Endothelial cell of umbilical vein (primary cell): ENCODE results near the gene WDR6. TPM values are rescaled to one million over a fixed set of nuclear protein-coding genes. Genes with fewer than 3 reads are reported as not detected.

Experiments used
- BruUV-seq: library from RNA; stranded (reverse); fragments of 400-500 nt; replicated peaks from 2 replicates; lab custom pipeline; 2021; lab: Mats Ljungman, UMichigan
- CTCF ChIA-PET: fragments of 300-600, 350-600 bp; sonication (Branson Sonifier 250); formaldehyde crosslinking; loops from one replicate; lab custom pipeline; 2021; ENCODE audit warnings: antibody characterized with exemption, inconsistent platforms; lab: Charles Lee
- POLR2A ChIA-PET: fragments of 300-600, 350-600 bp; sonication (Branson Sonifier 250); formaldehyde crosslinking; loops from one replicate; lab custom pipeline; 2021; ENCODE audit warnings: antibody characterized with exemption, inconsistent platforms; lab: Charles Lee
- DNase-seq: peaks from one replicate; pipeline ENCODE4 v3.0.0-alpha.2; 2011; ENCODE audit warnings: low read depth, low spot score
- FAIRE-seq: peaks from 2 replicates; lab custom pipeline; 2011; peaks lifted over from hg19 to GRCh38; lab: Jason Lieb, UNC
- H2AFZ ChIP-seq: 2 replicates; pipeline ENCODE4 v1.6.0; 2012; ENCODE audit warnings: low read depth, low read length, control low read depth, inconsistent platforms
- H3K27ac ChIP-seq: 2 replicates; pipeline ENCODE4 v1.5.1; 2011; ENCODE audit warnings: low read depth, mild to moderate bottlenecking, control low read depth, low read length, moderate library complexity; ENCODE audit not compliant: insufficient read depth
- H3K27me3 ChIP-seq, 2 experiments: 2 replicates each; pipeline versions ENCODE4 v1.6.0 to v1.6.1; 2011; ENCODE audit warnings: low read length in 2 of 2, mixed read lengths in 1 of 2; ENCODE audit not compliant: control insufficient read depth in 2 of 2, insufficient read depth in 2 of 2
- H3K36me3 ChIP-seq, 2 experiments: 2 replicates in 1 of 2; 3 replicates in 1 of 2; pipeline ENCODE4 v1.5.1; 2011; ENCODE audit warnings: low read length in 2 of 2, mild to moderate bottlenecking in 1 of 2, moderate library complexity in 1 of 2; ENCODE audit not compliant: control insufficient read depth in 2 of 2, insufficient read depth in 2 of 2; ENCODE audit errors: extremely low read depth in 1 of 2
- H3K4me1 ChIP-seq: 3 replicates; pipeline ENCODE4 v1.5.1; 2011; ENCODE audit warnings: mild to moderate bottlenecking, low read length; ENCODE audit not compliant: control insufficient read depth, insufficient read depth; ENCODE audit errors: extremely low read depth
- H3K4me2 ChIP-seq: 2 replicates; pipeline ENCODE4 v1.6.1; 2011; ENCODE audit warnings: low read length, control low read depth, mixed read lengths; ENCODE audit not compliant: insufficient read depth
- H3K4me3 ChIP-seq, 3 experiments: fragments of 200-600 bp in 1 of 3; sonication (generic), shearing (Covaris generic) in 1 of 3; replicated peaks in 1 of 3; 2 replicates each; pipeline ENCODE4 v1.5.1; 2011 to 2016; ENCODE audit warnings: control low read depth in 3 of 3, low read length in 3 of 3, mild to moderate bottlenecking in 2 of 3, inconsistent platforms in 1 of 3, low read depth in 1 of 3, moderate library complexity in 1 of 3; ENCODE audit not compliant: insufficient read depth in 1 of 3
- H3K79me2 ChIP-seq: 2 replicates; pipeline ENCODE4 v1.6.0; 2012; ENCODE audit warnings: low read length, inconsistent platforms; ENCODE audit not compliant: control insufficient read depth, insufficient read depth
- H3K9ac ChIP-seq: replicated peaks from 2 replicates; pipeline ENCODE3; 2011; ENCODE audit warnings: low read length, control low read depth; ENCODE audit not compliant: insufficient read depth; ENCODE audit errors: extremely low read depth
- H3K9me1 ChIP-seq: replicated peaks from 3 replicates; pipeline ENCODE4 v1.6.0; 2011; ENCODE audit warnings: mild to moderate bottlenecking, low read length; ENCODE audit not compliant: control insufficient read depth, insufficient read depth; ENCODE audit errors: extremely low read depth
- H3K9me3 ChIP-seq: replicated peaks from 2 replicates; pipeline ENCODE4 v1.5.1; 2012; ENCODE audit warnings: low read length, inconsistent platforms; ENCODE audit not compliant: control insufficient read depth, insufficient read depth
- H4K20me1 ChIP-seq: replicated peaks from 2 replicates; pipeline ENCODE3; 2011; ENCODE audit warnings: mild to moderate bottlenecking, low read length; ENCODE audit not compliant: control insufficient read depth, insufficient read depth; ENCODE audit errors: extremely low read depth
- CTCF ChIP-seq, 2 donors: IDR thresholded peaks; 1 replicate in 1 of 2; 2 replicates in 1 of 2; pipeline ENCODE4 v1.5.1; 2011; ENCODE audit warnings: low read length in 2 of 2, mild to moderate bottlenecking in 2 of 2, moderate library complexity in 2 of 2, control low read depth in 1 of 2, inconsistent platforms in 1 of 2, low read depth in 1 of 2; ENCODE audit not compliant: insufficient read depth in 1 of 2; ENCODE audit errors: extremely low read depth in 1 of 2
- EZH2 ChIP-seq: IDR thresholded peaks from 2 replicates; pipeline ENCODE4 v1.6.1; 2012; ENCODE audit warnings: borderline replicate concordance, low read depth, mild to moderate bottlenecking, moderate library complexity, low read length, inconsistent platforms; ENCODE audit not compliant: severe bottlenecking
- FOS ChIP-seq: IDR thresholded peaks from 2 replicates; pipeline ENCODE4 v1.6.1; 2011; ENCODE audit warnings: mild to moderate bottlenecking, low read length, moderate library complexity, borderline replicate concordance; ENCODE audit not compliant: insufficient read depth
- GATA2 ChIP-seq: IDR thresholded peaks from 2 replicates; pipeline ENCODE4 v1.7.0; 2011; ENCODE audit warnings: low read depth, mild to moderate bottlenecking, moderate library complexity, mixed read lengths, low read length; ENCODE audit not compliant: insufficient read length, insufficient read depth
- JUN ChIP-seq: IDR thresholded peaks from 2 replicates; pipeline ENCODE4 v1.6.1; 2011; ENCODE audit warnings: borderline replicate concordance, low read depth; ENCODE audit not compliant: insufficient read length, insufficient read depth
- MAX ChIP-seq: IDR thresholded peaks from 2 replicates; pipeline ENCODE4 v1.6.1; 2011; ENCODE audit not compliant: insufficient read depth, insufficient read length
- MYC ChIP-seq: IDR thresholded peaks from one replicate; pipeline ENCODE4 v1.6.1; 2011; ENCODE audit warnings: mild to moderate bottlenecking, low read depth, low read length
- POLR2A ChIP-seq: IDR thresholded peaks from 2 replicates; pipeline ENCODE4 v1.6.1; 2012; ENCODE audit warnings: low read depth, mild to moderate bottlenecking, control low read depth, low read length
- POLR2AphosphoS5 ChIP-seq: IDR thresholded peaks from 2 replicates; pipeline ENCODE4 v1.6.1; 2012; ENCODE audit warnings: low read depth, mild to moderate bottlenecking, control low read depth, low read length, moderate library complexity; ENCODE audit not compliant: insufficient read depth
- dilution Hi-C: fragments of 300-500 bp; cut with MboI; formaldehyde crosslinking; loops from one replicate; pipeline ENCODE4 v1.15.0; 2019; ENCODE audit warnings: low sequenced_read_pairs; ENCODE audit not compliant: extremely low pct_ligation_motif_present
- intact Hi-C: fragments of 100-400 bp; cut with micrococcal nuclease; formaldehyde crosslinking; loops from one replicate; pipeline ENCODE4 v1.10.0; 2022
- polyA plus RNA-seq, 4 experiments: library from polyadenylated mRNA; depleted of rRNA in 3 of 4; stranded (reverse) in 3 of 4; unstranded in 1 of 4; fragments of >200 nt; gene quantifications; 2 replicates each; pipeline versions ENCODE4 v1.2.1 to v1.2.3, GENCODE V29; 2011 to 2012; ENCODE audit warnings: missing spikeins in 1 of 4
- total RNA-seq: library from RNA; stranded (reverse); gene quantifications from 2 replicates; pipeline ENCODE4 v1.2.3, GENCODE V29; 2021

The WDR6 gene
- total and polyA plus RNA-seq, 2 donors (not counting 3 experiments of a cell fraction or from before 2014, with no cell fraction given): 192 to 319 TPM

GRCh38 chr3:49013113-49013737 is 6.0 kb downstream of the WDR6 start:
- Histone ChIP-seq H3K27me3 (no peaks in the 10 kb centered on the region), H3K36me3 (peaks cover 5 to 51% of the 10 kb centered on the region in 2 experiments), H3K27ac (no peak overlapping the region), H3K79me2 (peaks cover 31% of the 10 kb centered on the region), H3K9ac (no peak overlapping the region), H3K9me3 (no peaks in the 10 kb centered on the region), H3K4me3 (no peak overlapping the region), H3K4me2 (no peak overlapping the region), H3K4me1 (peaks cover 12% of the 10 kb centered on the region), H3K9me1 (no peaks in the 10 kb centered on the region), H4K20me1 (no peaks in the 10 kb centered on the region), H2AFZ (no peak overlapping the region)
- no TSS peak for BruUV-seq
- CTCF ChIA-PET: interaction anchor here (1.0 to 12.8 kb wide), 5 partner anchors 8 to 436 kb away, joined by 3 to 254 read pairs (median 4); partner anchors contain the start of genes NDUFAF3 and P4HTM
- TF ChIP-seq MAX: no peak
- no peak for TF ChIP-seq MYC
- no peak for TF ChIP-seq EZH2
- no peak for TF ChIP-seq JUN
- no peak for TF ChIP-seq POLR2A
- no peak for TF ChIP-seq GATA2
- TF ChIP-seq CTCF (IDR thresholded peaks at IDR 0.05; ENCODE audit: extremely low read depth in 1 of 2, insufficient read depth in 1 of 2, low read depth in 1 of 2, low read length in 2 of 2): no peak
- no peak for TF ChIP-seq POLR2AphosphoS5
- no peak for TF ChIP-seq FOS
- FAIRE-seq (no peak), DNase-seq (no peak)
- intact Hi-C loops (no loop called here), dilution Hi-C loops (no loop called here)
- POLR2A ChIA-PET: interaction anchor here (1.1 kb wide), 1 partner anchor 9 kb away, joined by 3 read pairs; the partner anchor contains the start of gene NDUFAF3
